OCI-LY7 (cell line): ENCODE results near the gene ADH7. TPM values are rescaled to one million over a fixed set of nuclear protein-coding genes. Genes with fewer than 3 reads are reported as not detected.

ENCODE experiments used
- BruUV-seq: library from RNA; stranded (reverse); fragments of 400-500 nt; replicated peaks from 2 replicates; lab custom pipeline; 2021; lab: Mats Ljungman, UMichigan
- CTCF ChIA-PET: fragments of 300-600 bp; sonication (Branson Sonifier 250); formaldehyde crosslinking; loops from one replicate; lab custom pipeline; 2022; ENCODE audit warnings: antibody characterized with exemption; ENCODE audit not compliant: unreplicated experiment; lab: Charles Lee
- POLR2A ChIA-PET: fragments of 300-600 bp; sonication (Branson Sonifier 250); formaldehyde crosslinking; loops from one replicate; lab custom pipeline; 2022; ENCODE audit warnings: antibody characterized with exemption; lab: Charles Lee
- DNase-seq: peaks from one replicate; pipeline ENCODE4 v3.0.0-alpha.2; 2015; ENCODE audit warnings: low spot score
- H2AFZ ChIP-seq: fragments of 200-600 bp; sonication (generic), shearing (Covaris generic); 2 replicates; pipeline ENCODE4 v1.6.1; 2014; ENCODE audit warnings: mild to moderate bottlenecking, antibody characterized with exemption, low read length, moderate library complexity
- H3K27ac ChIP-seq: fragments of 200-600 bp; sonication (generic); 2 replicates; pipeline ENCODE4 v1.5.1; 2014; ENCODE audit warnings: mixed run types, low read depth, mild to moderate bottlenecking, moderate library complexity, low read length, inconsistent platforms; ENCODE audit not compliant: poor library complexity, severe bottlenecking
- H3K36me3 ChIP-seq: fragments of 200-600 bp; sonication (generic); 2 replicates; pipeline ENCODE4 v1.6.1; 2014; ENCODE audit warnings: mild to moderate bottlenecking, antibody characterized with exemption, low read length, moderate library complexity, mixed read lengths; ENCODE audit not compliant: insufficient read depth
- H3K4me1 ChIP-seq: fragments of 200-600 bp; sonication (generic); 2 replicates; pipeline ENCODE4 v1.5.1; 2014; ENCODE audit warnings: mild to moderate bottlenecking, low read length; ENCODE audit not compliant: insufficient read depth, poor library complexity, severe bottlenecking
- H3K4me2 ChIP-seq: fragments of 200-600 bp; sonication (generic); 2 replicates; pipeline ENCODE4 v1.6.1; 2014; ENCODE audit warnings: mild to moderate bottlenecking, low read length
- H3K4me3 ChIP-seq: fragments of 200-600 bp; sonication (generic); 2 replicates; pipeline ENCODE4 v1.5.1; 2014; ENCODE audit warnings: mild to moderate bottlenecking, low read depth, low read length; ENCODE audit not compliant: poor library complexity, severe bottlenecking
- H3K79me2 ChIP-seq: fragments of 200-600 bp; sonication (generic); 2 replicates; pipeline ENCODE4 v1.6.1; 2016; ENCODE audit warnings: low read depth, mild to moderate bottlenecking, low read length, moderate library complexity, mixed read lengths; ENCODE audit not compliant: insufficient read depth
- H3K9me2 ChIP-seq: fragments of 200-600 bp; sonication (generic); 2 replicates; pipeline ENCODE4 v1.6.1; 2016; ENCODE audit warnings: mild to moderate bottlenecking, low read length, mixed read lengths; ENCODE audit not compliant: insufficient read depth
- H3K9me3 ChIP-seq: fragments of 200-600 bp; sonication (generic); 2 replicates; pipeline ENCODE4 v1.6.1; 2014; ENCODE audit warnings: mild to moderate bottlenecking, mixed run types, low read length, mixed read lengths
- H4K20me1 ChIP-seq: fragments of 200-600 bp; sonication (generic); 2 replicates; pipeline ENCODE4 v1.6.1; 2014; ENCODE audit warnings: mild to moderate bottlenecking, antibody characterized with exemption, low read length, moderate library complexity, mixed read lengths; ENCODE audit not compliant: insufficient read depth
- CTCF ChIP-seq: fragments of 200-600 bp; sonication (generic); conservative IDR thresholded peaks from 2 replicates; pipeline ENCODE4 v1.5.1; 2014; ENCODE audit warnings: mild to moderate bottlenecking, antibody characterized with exemption, low read length, moderate library complexity, mixed read lengths
- EZH2phosphoT487 ChIP-seq: fragments of 200-600 bp; sonication (generic); IDR thresholded peaks from 2 replicates; pipeline ENCODE4 v1.6.1; 2018; ENCODE audit warnings: low read depth, borderline replicate concordance, mild to moderate bottlenecking, mixed run types, antibody characterized with exemption, low read length, moderate library complexity, mixed read lengths
- intact Hi-C: fragments of 100-400 bp; cut with micrococcal nuclease; formaldehyde crosslinking; loops from one replicate; pipeline ENCODE4 v1.10.0; 2022; ENCODE audit not compliant: unreplicated experiment
- total RNA-seq, 2 experiments: library from RNA; depleted of rRNA in 1 of 2; stranded (reverse); fragments of >200 nt in 1 of 2; shearing (Covaris generic) in 1 of 2; gene quantifications; 2 replicates each; pipeline ENCODE4 v1.2.3, GENCODE V29; 2014 to 2022

The ADH7 gene
- total RNA-seq, 2 experiments from 2014 or later: not detected

GRCh38 chr4:99366491-99366890 lies 68.7 kb downstream of the ADH7 start:
- no peaks in the 10 kb centered on the region for H3K4me1 ChIP-seq
- no peak for TF ChIP-seq CTCF
- TF ChIP-seq EZH2phosphoT487: no peak
- DNase-seq: no peak
- H3K4me3 ChIP-seq: no peak overlapping the region
- H3K9me3 ChIP-seq: no peaks in the 10 kb centered on the region
- intact Hi-C loops: no loop called here
- H3K36me3 ChIP-seq: no peaks in the 10 kb centered on the region
- POLR2A ChIA-PET: no interaction called here
- no peaks in the 10 kb centered on the region for H3K79me2 ChIP-seq
- no peak overlapping the region for H3K27ac ChIP-seq
- CTCF ChIA-PET: no interaction called here
- H3K9me2 ChIP-seq: no peaks in the 10 kb centered on the region
- H3K4me2 ChIP-seq: no peak overlapping the region
- H4K20me1 ChIP-seq: no peaks in the 10 kb centered on the region
- H2AFZ ChIP-seq: no peak overlapping the region
- no TSS peak for BruUV-seq

GRCh38 chr4:99362768-99363167 lies 72.4 kb downstream of the ADH7 start:
- no peak overlapping the region for H3K4me2 ChIP-seq
- POLR2A ChIA-PET: no interaction called here

More at GRCh38 chr4:99362768-99363167, 72.4 kb downstream of the ADH7 start:
- BruUV-seq: no TSS peak
- CTCF ChIA-PET: no interaction called here
- H3K79me2 ChIP-seq: no peaks in the 10 kb centered on the region
- no peaks in the 10 kb centered on the region for H4K20me1 ChIP-seq
- no peaks in the 10 kb centered on the region for H3K4me1 ChIP-seq
- no peak overlapping the region for H3K27ac ChIP-seq
- H3K36me3 ChIP-seq: no peaks in the 10 kb centered on the region
- H2AFZ ChIP-seq: no peak overlapping the region
- no peak for DNase-seq
- no peak for TF ChIP-seq CTCF
- no peak for TF ChIP-seq EZH2phosphoT487
- no peaks in the 10 kb centered on the region for H3K9me2 ChIP-seq
- H3K4me3 ChIP-seq: no peak overlapping the region
- H3K9me3 ChIP-seq: no peaks in the 10 kb centered on the region
- intact Hi-C loops: no loop called here

Other genes with a start within 250 kb of the ADH7 start
- not detected in 2 replicates for gene ADH6, start 216.1 kb downstream of the ADH7 start, total RNA-seq (2014; rRNA removed; shearing (Covaris generic))
- not detected in 2 replicates for gene ADH6, start 216.1 kb downstream of the ADH7 start, total RNA-seq (2022)
- not detected in 2 replicates for gene ADH1A, start 144.4 kb downstream of the ADH7 start, total RNA-seq (2014; rRNA removed; shearing (Covaris generic))
- gene ADH1A, start 144.4 kb downstream of the ADH7 start, total RNA-seq (2022): not detected in 2 replicates
- not detected in 2 replicates for gene ADH1B, start 113.9 kb downstream of the ADH7 start, total RNA-seq (2014; rRNA removed; shearing (Covaris generic))
- gene ADH1B, start 113.9 kb downstream of the ADH7 start, total RNA-seq (2022): not detected in 2 replicates
- gene ADH1C, start 82.6 kb downstream of the ADH7 start, total RNA-seq (2014; rRNA removed; shearing (Covaris generic)): not detected in 2 replicates
- gene ADH1C, start 82.6 kb downstream of the ADH7 start, total RNA-seq (2022): not detected in 2 replicates
- gene C4orf17, start 75.7 kb upstream of the ADH7 start, total RNA-seq (2014; rRNA removed; shearing (Covaris generic)): not detected in 2 replicates
- gene C4orf17, start 75.7 kb upstream of the ADH7 start, total RNA-seq (2022): not detected in 2 replicates
- 7.9 and 13.3 TPM in 2 replicates for gene TRMT10A, start 128.7 kb upstream of the ADH7 start, total RNA-seq (2014; rRNA removed; shearing (Covaris generic))
- 17.1 and 18.8 TPM in 2 replicates for gene TRMT10A, start 128.7 kb upstream of the ADH7 start, total RNA-seq (2022)
- gene MTTP, start 139.5 kb upstream of the ADH7 start, total RNA-seq (2014; rRNA removed; shearing (Covaris generic)): 0.25 TPM in 1 of 2 replicates, not detected in the other
- 0.57 and 0.77 TPM in 2 replicates for gene MTTP, start 139.5 kb upstream of the ADH7 start, total RNA-seq (2022)
- gene C4orf54, start 222.5 kb upstream of the ADH7 start, total RNA-seq (2014; rRNA removed; shearing (Covaris generic)): not detected in 2 replicates
- gene C4orf54, start 222.5 kb upstream of the ADH7 start, total RNA-seq (2022): not detected in 2 replicates